Esophagus muscularis mucosa (tissue), 4 donors: ENCODE data around the gene HOXA10.

Experiments used
- CTCF ChIP-seq, 3 experiments: fragments of 200-600 bp in 2 of 3; fragments of 450-650 bp in 1 of 3; sonication (generic) in 2 of 3; IDR thresholded peaks; one replicate each; pipeline ENCODE4 v1.5.1; 2017 to 2019; ENCODE audit warnings: antibody characterized with exemption in 3 of 3, mild to moderate bottlenecking in 2 of 3, moderate library complexity in 1 of 3
- EP300 ChIP-seq: sonication (generic); formaldehyde crosslinking; IDR thresholded peaks from one replicate; pipeline ENCODE4 v1.6.1; 2017; ENCODE audit warnings: antibody characterized with exemption
- POLR2A ChIP-seq: fragments of 450-650 bp; IDR thresholded peaks from one replicate; pipeline ENCODE4 v1.6.1; 2017; ENCODE audit warnings: antibody characterized with exemption, moderate library complexity, mild to moderate bottlenecking, low read depth
- POLR2AphosphoS5 ChIP-seq, 2 donors: sonication (generic); formaldehyde crosslinking; IDR thresholded peaks; one replicate each; pipeline ENCODE4 v1.6.1; 2017; ENCODE audit warnings: antibody characterized with exemption in 2 of 2

- no peak for TF ChIP-seq CTCF (IDR thresholded peaks at IDR 0.05)
- TF ChIP-seq EP300, result no peak
- no peak for TF ChIP-seq POLR2A
- no peak for TF ChIP-seq POLR2AphosphoS5 (IDR thresholded peaks at IDR 0.05)
Observed at GRCh38 chr7:27173511-27173955, 587 bp downstream of the HOXA10 start.
